ENCODE results near the gene ODAD4. TPM values are rescaled to one million over a fixed set of nuclear protein-coding genes. Genes with fewer than 3 reads are reported as not detected.

The ODAD4 gene
- total RNA-seq, 2 experiments from 2014 or later = 1.1 to 1.3 TPM

- intact Hi-C loops (cut with micrococcal nuclease; ENCODE audit: unreplicated experiment) = no loop called here
- Histone ChIP-seq H3K4me3 (ENCODE audit: low read depth, low read length, poor library complexity, severe bottlenecking) (no peak overlapping the region), H3K79me2 (ENCODE audit: insufficient read depth, low read depth, low read length) (peaks cover 7% of the 10 kb centered on the region; the same call in 1 of the 2 replicates), H3K9me3 (ENCODE audit: low read length) (no peaks in the 10 kb centered on the region), H3K4me1 (ENCODE audit: insufficient read depth, low read length, poor library complexity, severe bottlenecking) (peaks cover 8% of the 10 kb centered on the region), H3K4me2 (ENCODE audit: low read length) (no peak overlapping the region), H3K36me3 (ENCODE audit: insufficient read depth, low read length) (peaks cover 78% of the 10 kb centered on the region), H3K9me2 (ENCODE audit: insufficient read depth, low read length) (no peaks in the 10 kb centered on the region), H3K27ac (ENCODE audit: low read depth, low read length, poor library complexity, severe bottlenecking) (no peak overlapping the region), H2AFZ (ENCODE audit: low read length) (no peak overlapping the region), H4K20me1 (ENCODE audit: insufficient read depth, low read length) (no peaks in the 10 kb centered on the region)
- no TSS peak for BruUV-seq (replicated peaks)
- POLR2A ChIA-PET = interaction anchor here (0.7 kb wide), 1 partner anchor 41 kb away, joined by 3 read pairs; the partner anchor contains the start of gene ODAD4
- CTCF ChIA-PET (ENCODE audit: unreplicated experiment) = no interaction called here
- no peak for DNase-seq (ENCODE audit: low spot score)
- TF ChIP-seq CTCF (conservative IDR thresholded peaks at IDR 0.05; ENCODE audit: low read length) (no peak), EZH2phosphoT487 (IDR thresholded peaks at IDR 0.05; ENCODE audit: borderline replicate concordance, low read depth, low read length) (no peak)
Observed at GRCh38 chr17:41971721-41972523, 41.5 kb downstream of the ODAD4 start.

- TF ChIP-seq CTCF (conservative IDR thresholded peaks at IDR 0.05; ENCODE audit: low read length) (no peak), EZH2phosphoT487 (IDR thresholded peaks at IDR 0.05; ENCODE audit: borderline replicate concordance, low read depth, low read length) (no peak)
- H3K9me3 ChIP-seq (ENCODE audit: low read length) = no peaks in the 10 kb centered on the region
- no peak overlapping the region; the same call in 1 of the 2 replicates for H3K4me2 ChIP-seq (ENCODE audit: low read length)
- no peak for DNase-seq (ENCODE audit: low spot score)
- no peak overlapping the region for H3K4me3 ChIP-seq (ENCODE audit: low read depth, low read length, poor library complexity, severe bottlenecking)
- POLR2A ChIA-PET = interaction anchor here (0.7 kb wide), 1 partner anchor 17 kb away, joined by 3 read pairs; no protein-coding TSS in a partner anchor
- peaks cover under 1% of the 10 kb centered on the region; the same call in 1 of the 2 replicates for H3K79me2 ChIP-seq (ENCODE audit: insufficient read depth, low read depth, low read length)
- CTCF ChIA-PET (ENCODE audit: unreplicated experiment) = no interaction called here
- no peaks in the 10 kb centered on the region for H3K9me2 ChIP-seq (ENCODE audit: insufficient read depth, low read length)
- no TSS peak for BruUV-seq (replicated peaks)
- H3K36me3 ChIP-seq (ENCODE audit: insufficient read depth, low read length) = peaks cover 87% of the 10 kb centered on the region
- no peak overlapping the region for H3K27ac ChIP-seq (ENCODE audit: low read depth, low read length, poor library complexity, severe bottlenecking)
- H2AFZ ChIP-seq (ENCODE audit: low read length) = no peak overlapping the region
- H4K20me1 ChIP-seq (ENCODE audit: insufficient read depth, low read length) = no peaks in the 10 kb centered on the region
- H3K4me1 ChIP-seq (ENCODE audit: insufficient read depth, low read length, poor library complexity, severe bottlenecking) = peaks cover 1% of the 10 kb centered on the region
- intact Hi-C loops (cut with micrococcal nuclease; ENCODE audit: unreplicated experiment) = no loop called here
Observed at GRCh38 chr17:41972571-41973407, 42.4 kb downstream of the ODAD4 start.
